ENCODE measurements around the gene GRIK2.
"Not testable (repeated sequence)": the region's sequence is repeated elsewhere in the genome, so short reads cannot be mapped to it uniquely, and the experiment has no call there.

The GRIK2 gene

GRCh38 chr6:101544286-101544685, 150.8 kb downstream of the GRIK2 start:
- DNase-seq: no peak

- DNase-seq: no peak
Observed at GRCh38 chr6:101545191-101545590, 151.7 kb downstream of the GRIK2 start.

- no peak for DNase-seq
Observed at GRCh38 chr6:101550451-101550850, 156.9 kb downstream of the GRIK2 start.

- DNase-seq: no peak
Observed at GRCh38 chr6:101554231-101554630, 160.7 kb downstream of the GRIK2 start.

- DNase-seq: no peak
Observed at GRCh38 chr6:101558712-101559111, 165.2 kb downstream of the GRIK2 start.

- DNase-seq: no peak
Observed at GRCh38 chr6:101572627-101573026, 179.1 kb downstream of the GRIK2 start.

- no peak for DNase-seq
Observed at GRCh38 chr6:101577091-101577490, 183.6 kb downstream of the GRIK2 start.

- no peak for DNase-seq
Observed at GRCh38 chr6:101578306-101578705, 184.8 kb downstream of the GRIK2 start.

- no peak for DNase-seq
Observed at GRCh38 chr6:101582792-101583191, 189.3 kb downstream of the GRIK2 start.

GRCh38 chr6:101585501-101585900, 192.0 kb downstream of the GRIK2 start:
- DNase-seq: no peak

- no peak for DNase-seq
Observed at GRCh38 chr6:101588343-101588742, 194.8 kb downstream of the GRIK2 start.

GRCh38 chr6:101595276-101595675, 201.8 kb downstream of the GRIK2 start:
- DNase-seq: no peak

GRCh38 chr6:101597693-101598092, 204.2 kb downstream of the GRIK2 start:
- DNase-seq: no peak

GRCh38 chr6:101605426-101605825, 211.9 kb downstream of the GRIK2 start:
- DNase-seq: no peak

GRCh38 chr6:101605874-101606273, 212.4 kb downstream of the GRIK2 start:
- peak; percentile 17 for DNase-seq

GRCh38 chr6:101607111-101607690, 213.7 kb downstream of the GRIK2 start:
- DNase-seq: peak; percentile 19

- no peak for DNase-seq
Observed at GRCh38 chr6:101608703-101609102, 215.2 kb downstream of the GRIK2 start.

- peak; percentile 48 for DNase-seq
Observed at GRCh38 chr6:101613556-101613955, 220.0 kb downstream of the GRIK2 start.

GRCh38 chr6:101614774-101615173, 221.3 kb downstream of the GRIK2 start:
- peak; percentile 39 for DNase-seq

GRCh38 chr6:101626269-101626668, 232.8 kb downstream of the GRIK2 start:
- DNase-seq: no peak

GRCh38 chr6:101630941-101631340, 237.4 kb downstream of the GRIK2 start:
- no peak for DNase-seq

GRCh38 chr6:101633081-101633480, 239.6 kb downstream of the GRIK2 start:
- no peak for DNase-seq

GRCh38 chr6:101638865-101639264, 245.4 kb downstream of the GRIK2 start:
- DNase-seq: not testable (repeated sequence)

- DNase-seq: no peak
Observed at GRCh38 chr6:101640131-101640530, 246.6 kb downstream of the GRIK2 start.

- DNase-seq: no peak
Observed at GRCh38 chr6:101645770-101646169, 252.3 kb downstream of the GRIK2 start.

Measured in kidney glomerular epithelial cell (primary cell).